ENCODE measurements around the gene TLX3. TPM values are rescaled to one million over a fixed set of nuclear protein-coding genes. Genes with fewer than 3 reads are reported as not detected.
A peak's percentile ranks its signal among the peaks of the same experiment; 100 is the strongest.

The TLX3 gene
- total and polyA plus RNA-seq, 10 of the 15 experiments (the other 5 are each of a cell fraction or from before 2014, with no cell fraction given): not detected

DNA sequence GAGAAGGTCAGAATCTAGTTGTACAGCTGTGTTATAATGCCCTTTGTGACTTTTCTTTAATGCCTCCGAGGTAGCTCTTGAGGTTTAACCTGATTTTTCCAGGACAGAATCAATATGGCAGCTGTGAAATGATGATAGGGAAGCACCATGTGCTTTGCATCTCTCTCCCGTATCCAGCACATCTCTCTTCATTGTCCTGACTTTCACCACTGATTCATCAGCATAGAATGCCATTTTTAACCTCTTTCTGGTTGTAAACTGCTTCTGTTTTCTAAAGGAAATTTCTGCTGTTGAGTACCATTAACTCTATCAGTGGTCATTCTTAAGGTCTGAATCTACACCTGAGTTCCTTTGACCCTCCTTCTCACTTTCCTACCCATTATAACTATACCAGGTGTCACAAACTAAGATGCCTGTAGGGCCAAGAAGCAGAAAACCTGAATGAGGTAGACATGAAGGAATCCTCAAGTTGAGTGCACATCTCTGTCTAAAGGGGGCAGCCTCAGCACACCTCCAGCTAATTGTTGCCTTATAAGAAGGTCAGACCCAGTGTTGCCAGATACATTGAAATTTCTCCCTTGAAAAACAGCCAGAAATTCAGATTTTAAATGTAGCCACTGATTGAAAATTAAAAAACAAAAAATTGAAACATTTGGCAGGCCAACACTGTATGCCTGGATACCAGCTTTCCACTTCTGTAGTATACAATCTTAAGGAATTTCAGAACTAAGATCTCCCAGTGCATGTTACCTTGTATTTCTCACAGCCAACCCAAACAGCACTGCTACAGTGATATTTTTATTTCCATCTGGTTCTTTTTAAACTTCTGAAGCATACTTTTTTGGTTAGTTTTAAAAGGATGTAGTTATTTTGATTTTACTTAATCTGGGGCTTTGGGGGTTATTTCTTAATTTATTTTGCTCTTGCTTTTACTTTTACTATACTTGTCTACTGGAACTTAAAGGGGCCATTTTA lies 35.8 kb upstream of the TLX3 start:
- CTCF ChIA-PET: interaction anchor here (1.0 to 1.8 kb wide), 3 partner anchors 9 to 68 kb away, joined by 3 to 5 read pairs (median 4); no protein-coding TSS in a partner anchor
- RAD21 ChIA-PET (ENCODE audit: unreplicated experiment): interaction anchor here (0.8 to 0.9 kb wide), 2 partner anchors 146 to 786 kb away, joined by 3 read pairs; partner anchors contain the start of gene FGF18
- ATAC-seq: peak; percentile 77

More for the DNA sequence above, 35.8 kb upstream of the TLX3 start:
- H3K4me2 ChIP-seq (ENCODE audit: control insufficient read depth, insufficient read depth): no peak overlapping the region
- no peaks in the 10 kb centered on the region; a peak in 2 of 4 replicates for H3K27me3 ChIP-seq (replicated peaks in 1 of 2; ENCODE audit: control insufficient read depth in 2 of 2, insufficient read depth in 2 of 2, low read length in 1 of 2)
- no peak overlapping the region for H3K9ac ChIP-seq (ENCODE audit: control insufficient read depth, insufficient read depth, low read length)
- ChIA-PET POLR2A (interaction anchor here (0.6 kb wide), 1 partner anchor 103 kb away, joined by 3 read pairs; no protein-coding TSS in a partner anchor), SMC1A (ENCODE audit: uncharacterized antibody, unreplicated experiment) (interaction anchor here (0.5 to 1.5 kb wide), 4 partner anchors 11 to 634 kb away, joined by 3 to 4 read pairs (median 3); no protein-coding TSS in a partner anchor)
- intact Hi-C loops (cut with micrococcal nuclease; ENCODE audit: unreplicated experiment) (loop anchor here (1.0 kb wide), 1 partner anchor 69 kb away; no protein-coding TSS in a partner anchor), in situ Hi-C loops (cut with MboI) (no loop called here)
- BruUV-seq (replicated peaks): no TSS peak
- no peaks in the 10 kb centered on the region for H3K4me1 ChIP-seq (ENCODE audit: control insufficient read depth, insufficient read depth, low read length)
- 0% methylated on average over 2 of the region's 2 CpGs for WGBS (ENCODE audit: insufficient coverage, insufficient replicate concordance, low lambda C conversion rate, missing lambda C conversion rate)
- H3K9me3 ChIP-seq (replicated peaks; ENCODE audit: control insufficient read depth, insufficient read depth, low read length): no peaks in the 10 kb centered on the region
- H2AFZ ChIP-seq (ENCODE audit: control insufficient read depth, low read depth, low read length): no peak overlapping the region
- no peak for DNase-seq (ENCODE audit: low read depth, low spot score)
- H3K27ac ChIP-seq (ENCODE audit: control insufficient read depth, insufficient read depth): no peak overlapping the region
- FAIRE-seq: peak; percentile 74
- no peaks in the 10 kb centered on the region for H4K20me1 ChIP-seq (ENCODE audit: control insufficient read depth, insufficient read depth)
- no peaks in the 10 kb centered on the region for H3K79me2 ChIP-seq (ENCODE audit: control insufficient read depth, insufficient read depth, low read length)
- H3K36me3 ChIP-seq (ENCODE audit: control insufficient read depth in 2 of 2, insufficient read depth in 2 of 2, low read length in 1 of 2): no peaks in the 10 kb centered on the region
- H3K4me3 ChIP-seq: no peak overlapping the region
- no peak for TF ChIP-seq BACH1 (IDR thresholded peaks at IDR 0.05; ENCODE audit: borderline replicate concordance)
- TF ChIP-seq, protein P1, sequence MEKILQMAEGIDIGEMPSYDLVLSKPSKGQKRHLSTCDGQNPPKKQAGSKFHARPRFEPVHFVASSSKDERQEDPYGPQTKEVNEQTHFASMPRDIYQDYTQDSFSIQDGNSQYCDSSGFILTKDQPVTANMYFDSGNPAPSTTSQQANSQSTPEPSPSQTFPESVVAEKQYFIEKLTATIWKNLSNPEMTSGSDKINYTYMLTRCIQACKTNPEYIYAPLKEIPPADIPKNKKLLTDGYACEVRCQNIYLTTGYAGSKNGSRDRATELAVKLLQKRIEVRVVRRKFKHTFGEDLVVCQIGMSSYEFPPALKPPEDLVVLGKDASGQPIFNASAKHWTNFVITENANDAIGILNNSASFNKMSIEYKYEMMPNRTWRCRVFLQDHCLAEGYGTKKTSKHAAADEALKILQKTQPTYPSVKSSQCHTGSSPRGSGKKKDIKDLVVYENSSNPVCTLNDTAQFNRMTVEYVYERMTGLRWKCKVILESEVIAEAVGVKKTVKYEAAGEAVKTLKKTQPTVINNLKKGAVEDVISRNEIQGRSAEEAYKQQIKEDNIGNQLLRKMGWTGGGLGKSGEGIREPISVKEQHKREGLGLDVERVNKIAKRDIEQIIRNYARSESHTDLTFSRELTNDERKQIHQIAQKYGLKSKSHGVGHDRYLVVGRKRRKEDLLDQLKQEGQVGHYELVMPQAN (conservative IDR thresholded peaks at IDR 0.05): no peak
- no peak for TF ChIP-seq KLF5 (IDR thresholded peaks at IDR 0.05; ENCODE audit: partially characterized antibody)
- TF ChIP-seq SPI1 (IDR thresholded peaks at IDR 0.05; ENCODE audit: borderline replicate concordance, insufficient read depth, low read depth, low read length): no peak
- peak; percentile 44 for TF ChIP-seq RAD21 (IDR thresholded peaks at IDR 0.05; ENCODE audit: insufficient read depth, low read depth, low read length)
- TF ChIP-seq, protein P2, sequence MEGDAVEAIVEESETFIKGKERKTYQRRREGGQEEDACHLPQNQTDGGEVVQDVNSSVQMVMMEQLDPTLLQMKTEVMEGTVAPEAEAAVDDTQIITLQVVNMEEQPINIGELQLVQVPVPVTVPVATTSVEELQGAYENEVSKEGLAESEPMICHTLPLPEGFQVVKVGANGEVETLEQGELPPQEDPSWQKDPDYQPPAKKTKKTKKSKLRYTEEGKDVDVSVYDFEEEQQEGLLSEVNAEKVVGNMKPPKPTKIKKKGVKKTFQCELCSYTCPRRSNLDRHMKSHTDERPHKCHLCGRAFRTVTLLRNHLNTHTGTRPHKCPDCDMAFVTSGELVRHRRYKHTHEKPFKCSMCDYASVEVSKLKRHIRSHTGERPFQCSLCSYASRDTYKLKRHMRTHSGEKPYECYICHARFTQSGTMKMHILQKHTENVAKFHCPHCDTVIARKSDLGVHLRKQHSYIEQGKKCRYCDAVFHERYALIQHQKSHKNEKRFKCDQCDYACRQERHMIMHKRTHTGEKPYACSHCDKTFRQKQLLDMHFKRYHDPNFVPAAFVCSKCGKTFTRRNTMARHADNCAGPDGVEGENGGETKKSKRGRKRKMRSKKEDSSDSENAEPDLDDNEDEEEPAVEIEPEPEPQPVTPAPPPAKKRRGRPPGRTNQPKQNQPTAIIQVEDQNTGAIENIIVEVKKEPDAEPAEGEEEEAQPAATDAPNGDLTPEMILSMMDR (IDR thresholded peaks at IDR 0.05 in 2 of 3, conservative IDR thresholded peaks at IDR 0.05 in 1 of 3; ENCODE audit: control insufficient read depth in 2 of 3, extremely low read depth in 1 of 3, insufficient read depth in 1 of 3, low read depth in 3 of 3, low read length in 3 of 3): peak; percentile 46 to 56 (median 51); a peak in 5 of 6 replicates
- no peak for TF ChIP-seq ZBED1 (IDR thresholded peaks at IDR 0.05; ENCODE audit: borderline replicate concordance)
- no peak for TF ChIP-seq EP300 (IDR thresholded peaks at IDR 0.05; ENCODE audit: borderline replicate concordance in 1 of 2, control insufficient read depth in 1 of 2, low read depth in 2 of 2, low read length in 2 of 2)
- TF ChIP-seq HCFC1 (IDR thresholded peaks at IDR 0.05; ENCODE audit: low read length): no peak
- no peak for TF ChIP-seq ZNF24 (IDR thresholded peaks at IDR 0.05)
- TF ChIP-seq, protein P3, sequence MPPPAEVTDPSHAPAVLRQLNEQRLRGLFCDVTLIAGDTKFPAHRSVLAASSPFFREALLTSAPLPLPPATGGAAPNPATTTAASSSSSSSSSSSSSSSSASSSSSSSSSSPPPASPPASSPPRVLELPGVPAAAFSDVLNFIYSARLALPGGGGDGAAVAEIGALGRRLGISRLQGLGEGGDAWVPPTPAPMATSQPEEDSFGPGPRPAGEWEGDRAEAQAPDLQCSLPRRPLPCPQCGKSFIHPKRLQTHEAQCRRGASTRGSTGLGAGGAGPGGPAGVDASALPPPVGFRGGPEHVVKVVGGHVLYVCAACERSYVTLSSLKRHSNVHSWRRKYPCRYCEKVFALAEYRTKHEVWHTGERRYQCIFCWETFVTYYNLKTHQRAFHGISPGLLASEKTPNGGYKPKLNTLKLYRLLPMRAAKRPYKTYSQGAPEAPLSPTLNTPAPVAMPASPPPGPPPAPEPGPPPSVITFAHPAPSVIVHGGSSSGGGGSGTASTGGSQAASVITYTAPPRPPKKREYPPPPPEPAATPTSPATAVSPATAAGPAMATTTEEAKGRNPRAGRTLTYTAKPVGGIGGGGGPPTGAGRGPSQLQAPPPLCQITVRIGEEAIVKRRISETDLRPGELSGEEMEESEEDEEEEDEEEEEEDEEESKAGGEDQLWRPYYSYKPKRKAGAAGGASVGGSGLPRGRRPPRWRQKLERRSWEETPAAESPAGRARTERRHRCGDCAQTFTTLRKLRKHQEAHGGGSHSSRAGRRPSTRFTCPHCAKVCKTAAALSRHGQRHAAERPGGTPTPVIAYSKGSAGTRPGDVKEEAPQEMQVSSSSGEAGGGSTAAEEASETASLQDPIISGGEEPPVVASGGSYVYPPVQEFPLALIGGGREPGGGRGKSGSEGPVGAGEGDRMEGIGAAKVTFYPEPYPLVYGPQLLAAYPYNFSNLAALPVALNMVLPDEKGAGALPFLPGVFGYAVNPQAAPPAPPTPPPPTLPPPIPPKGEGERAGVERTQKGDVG (CRISPR knock-in tag; IDR thresholded peaks at IDR 0.05): no peak
- TF ChIP-seq JUNB (IDR thresholded peaks at IDR 0.05): no peak
- no peak for TF ChIP-seq CREB1 (IDR thresholded peaks at IDR 0.05; ENCODE audit: low read depth)
- TF ChIP-seq ZNF274 (IDR thresholded peaks at IDR 0.05; ENCODE audit: insufficient read depth, insufficient read length): no peak
